ENCODE results near the gene KLHL3.

KLHL3 gene

GRCh38 chr5:137750436-137750835, 14.5 kb upstream of the KLHL3 start:
- no peaks in the 10 kb centered on the region for H3K9me3 ChIP-seq (ENCODE audit: control insufficient read depth, insufficient read depth, low read length)
- peaks cover 60% of the 10 kb centered on the region for H3F3A ChIP-seq (ENCODE audit: control insufficient read depth, insufficient read depth)
- peak overlapping the region; percentile 73 for H3K4me2 ChIP-seq (ENCODE audit: low read length)
- no peak overlapping the region for H3K27ac ChIP-seq (ENCODE audit: low read depth, low read length)
- H3K4me3 ChIP-seq (ENCODE audit: low read length): peak overlapping the region; percentile 87; the same call in 1 of the 2 replicates
- no peaks in the 10 kb centered on the region for H3K9me2 ChIP-seq (replicated peaks; ENCODE audit: control insufficient read depth, low read length)
- H3K4me1 ChIP-seq (ENCODE audit: control insufficient read depth, low read length): peaks cover 27% of the 10 kb centered on the region
- peaks cover 58% of the 10 kb centered on the region for H4K20me1 ChIP-seq (ENCODE audit: control insufficient read depth, insufficient read depth, low read depth, low read length)
- peaks cover 47% of the 10 kb centered on the region for H3K36me3 ChIP-seq (ENCODE audit: control insufficient read depth, low read length)
- peaks cover 52% of the 10 kb centered on the region for H3K79me2 ChIP-seq (ENCODE audit: control insufficient read depth, low read length)
- TF ChIP-seq EZH2phosphoT487 (IDR thresholded peaks at IDR 0.05; ENCODE audit: borderline replicate concordance, low read length) (no peak), CTCF (IDR thresholded peaks at IDR 0.05; ENCODE audit: low read depth, low read length, poor library complexity, severe bottlenecking) (no peak)
- H3K27me3 ChIP-seq (ENCODE audit: control insufficient read depth, low read length): no peaks in the 10 kb centered on the region

GRCh38 chr5:137747848-137748247, 12.0 kb upstream of the KLHL3 start:
- Histone ChIP-seq H3K27ac (ENCODE audit: low read depth, low read length) (no peak overlapping the region), H3K79me2 (ENCODE audit: control insufficient read depth, low read length) (peaks cover 38% of the 10 kb centered on the region), H3K4me3 (ENCODE audit: low read length) (no peak overlapping the region), H3K4me1 (ENCODE audit: control insufficient read depth, low read length) (peaks cover 20% of the 10 kb centered on the region), H3K9me2 (replicated peaks; ENCODE audit: control insufficient read depth, low read length) (no peaks in the 10 kb centered on the region), H4K20me1 (ENCODE audit: control insufficient read depth, insufficient read depth, low read depth, low read length) (peaks cover 48% of the 10 kb centered on the region), H3K9me3 (ENCODE audit: control insufficient read depth, insufficient read depth, low read length) (no peaks in the 10 kb centered on the region), H3K4me2 (ENCODE audit: low read length) (no peak overlapping the region), H3K36me3 (ENCODE audit: control insufficient read depth, low read length) (peaks cover 35% of the 10 kb centered on the region), H3F3A (ENCODE audit: control insufficient read depth, insufficient read depth) (peaks cover 66% of the 10 kb centered on the region), H3K27me3 (ENCODE audit: control insufficient read depth, low read length) (no peaks in the 10 kb centered on the region)
- TF ChIP-seq EZH2phosphoT487 (IDR thresholded peaks at IDR 0.05; ENCODE audit: borderline replicate concordance, low read length): no peak
- no peak for TF ChIP-seq CTCF (IDR thresholded peaks at IDR 0.05; ENCODE audit: low read depth, low read length, poor library complexity, severe bottlenecking)

- Histone ChIP-seq H3F3A (ENCODE audit: control insufficient read depth, insufficient read depth) (peaks cover 30% of the 10 kb centered on the region), H3K36me3 (ENCODE audit: control insufficient read depth, low read length) (no peaks in the 10 kb centered on the region), H3K79me2 (ENCODE audit: control insufficient read depth, low read length) (no peaks in the 10 kb centered on the region), H3K9me3 (ENCODE audit: control insufficient read depth, insufficient read depth, low read length) (no peaks in the 10 kb centered on the region), H3K27me3 (ENCODE audit: control insufficient read depth, low read length) (no peaks in the 10 kb centered on the region), H3K4me3 (ENCODE audit: low read length) (no peak overlapping the region), H3K4me2 (ENCODE audit: low read length) (no peak overlapping the region), H3K27ac (ENCODE audit: low read depth, low read length) (no peak overlapping the region), H3K9me2 (replicated peaks; ENCODE audit: control insufficient read depth, low read length) (no peaks in the 10 kb centered on the region), H3K4me1 (ENCODE audit: control insufficient read depth, low read length) (no peaks in the 10 kb centered on the region), H4K20me1 (ENCODE audit: control insufficient read depth, insufficient read depth, low read depth, low read length) (peaks cover 3% of the 10 kb centered on the region; the same call in 1 of the 2 replicates)
- TF ChIP-seq EZH2phosphoT487 (IDR thresholded peaks at IDR 0.05; ENCODE audit: borderline replicate concordance, low read length): no peak
- TF ChIP-seq CTCF (IDR thresholded peaks at IDR 0.05; ENCODE audit: low read depth, low read length, poor library complexity, severe bottlenecking): peak; percentile 62
These were observed 7.2 kb upstream of the KLHL3 start for GRCh38 chr5:137743031-137743640.
